Mucosa of rectum (tissue), 2 donors: ENCODE data around the gene NOL3.
"Not testable (repeated sequence)": the region's sequence is repeated elsewhere in the genome, so short reads cannot be mapped to it uniquely, and the experiment has no call there.

Experiments used
- H3K27ac ChIP-seq, 2 donors: one replicate each; pipeline ENCODE4 v1.7.0; 2013; ENCODE audit warnings: inconsistent platforms in 2 of 2, low read depth in 2 of 2, low read length in 2 of 2
- H3K27me3 ChIP-seq, 2 donors: one replicate each; pipeline ENCODE4 v1.7.0; 2013; ENCODE audit warnings: low read length in 2 of 2; ENCODE audit not compliant: control insufficient read depth in 2 of 2, insufficient read depth in 2 of 2
- H3K36me3 ChIP-seq, 2 donors: one replicate each; pipeline ENCODE4 v1.7.0; 2013; ENCODE audit warnings: low read length in 2 of 2; ENCODE audit not compliant: control insufficient read depth in 2 of 2, insufficient read depth in 2 of 2
- H3K4me1 ChIP-seq, 2 donors: one replicate each; pipeline ENCODE4 v1.7.0; 2013; ENCODE audit warnings: low read length in 2 of 2, mild to moderate bottlenecking in 1 of 2; ENCODE audit not compliant: control insufficient read depth in 2 of 2, insufficient read depth in 2 of 2
- H3K4me3 ChIP-seq, 2 donors: one replicate each; pipeline ENCODE4 v1.7.0; 2013; ENCODE audit warnings: low read length in 2 of 2
- H3K9ac ChIP-seq, 2 donors: one replicate each; pipeline ENCODE4 v1.7.0; 2013; ENCODE audit warnings: low read length in 2 of 2, low read depth in 1 of 2, mild to moderate bottlenecking in 1 of 2
- H3K9me3 ChIP-seq, 2 donors: one replicate each; pipeline ENCODE4 v1.7.0; 2013; ENCODE audit warnings: low read length in 2 of 2; ENCODE audit not compliant: control insufficient read depth in 2 of 2
- donor health status: healthy.
- donor health status: Normal muscosa, but diverticular disease.

The NOL3 gene

GRCh38 chr16:67170168-67170948 lies at the start of gene NOL3:
Gene NOL3 (plus strand): TSS chr16:67170538.
- H3K27me3 ChIP-seq, result peaks cover 4 to 5% of the 10 kb centered on the region in 2 donors

DNA sequence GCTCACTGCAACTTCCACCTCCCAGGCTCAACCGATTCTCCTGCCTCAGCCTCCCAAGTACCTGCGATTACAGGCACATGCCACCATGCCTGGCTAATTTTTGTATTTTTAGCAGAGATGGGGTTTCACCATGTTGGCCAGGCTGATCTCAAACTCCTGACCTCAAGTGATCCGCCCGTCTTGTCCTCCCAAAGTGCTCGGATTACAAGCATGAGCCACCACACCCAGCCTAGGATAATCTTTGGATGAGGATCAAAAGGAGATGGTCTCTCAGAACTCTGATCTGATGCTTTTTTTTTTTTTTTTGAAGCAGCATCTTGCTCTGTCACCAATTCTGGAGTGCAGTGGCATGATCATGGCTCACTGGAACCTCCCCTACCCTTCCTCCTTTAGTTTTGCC lies 47.5 kb upstream of the NOL3 start:
- H3K36me3 ChIP-seq, result peaks cover 24 to 48% of the 10 kb centered on the region in 2 donors
- H3K9me3 ChIP-seq, result not testable (repeated sequence)

More at GRCh38 chr16:67170168-67170948, at the start of gene NOL3:
- H3K9ac ChIP-seq, result peak within 1 kb of the TSS; percentile 68 to 72
- peak within 1 kb of the TSS; percentile 79 for H3K27ac ChIP-seq
- H3K36me3 ChIP-seq, result no peaks in the 10 kb centered on the region
- H3K9me3 ChIP-seq, result no peaks in the 10 kb centered on the region
- peaks cover 37 to 40% of the 10 kb centered on the region in 2 donors for H3K4me1 ChIP-seq
- H3K4me3 ChIP-seq, result peak within 1 kb of the TSS; percentile 61 to 67

DNA sequence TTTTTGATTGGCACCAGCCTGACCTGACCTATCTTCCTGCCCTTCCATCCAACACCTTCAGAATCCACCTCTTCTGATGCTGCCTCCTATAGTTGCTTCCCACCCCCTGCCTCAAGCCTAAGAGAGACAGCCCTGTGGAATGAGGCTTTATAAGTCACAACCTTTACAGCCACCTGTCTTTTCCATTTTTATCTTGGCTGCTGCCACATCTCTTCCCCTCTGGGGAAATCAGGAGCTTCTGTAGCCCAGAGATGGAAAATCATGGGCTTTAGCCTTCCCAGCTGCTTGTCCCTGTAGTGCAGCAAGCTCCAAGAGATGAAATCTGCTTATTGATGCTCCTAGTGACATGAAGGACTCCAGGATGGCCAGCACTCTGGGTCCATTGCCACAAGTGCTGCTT lies 41.9 kb upstream of the NOL3 start:
- Histone ChIP-seq H3K9me3 (no peaks in the 10 kb centered on the region), H3K4me1 (no peaks in the 10 kb centered on the region), H3K9ac (no peak overlapping the region), H3K36me3 (peaks cover 30 to 54% of the 10 kb centered on the region in 2 donors), H3K27me3 (no peaks in the 10 kb centered on the region), H3K4me3 (no peak overlapping the region), H3K27ac (no peak overlapping the region)

More for the DNA sequence above, 47.5 kb upstream of the NOL3 start:
- H3K27me3 ChIP-seq, H3K9ac ChIP-seq, H3K4me3 ChIP-seq, H3K27ac ChIP-seq, H3K4me1 ChIP-seq: not testable (repeated sequence)

GRCh38 chr16:67128887-67129286 lies 41.5 kb upstream of the NOL3 start:
- Histone ChIP-seq H3K4me1 (no peaks in the 10 kb centered on the region), H3K4me3 (no peak overlapping the region), H3K27ac (no peak overlapping the region), H3K9me3 (no peaks in the 10 kb centered on the region), H3K36me3 (peaks cover 29 to 50% of the 10 kb centered on the region in 2 donors), H3K27me3 (no peaks in the 10 kb centered on the region), H3K9ac (no peak overlapping the region)

DNA sequence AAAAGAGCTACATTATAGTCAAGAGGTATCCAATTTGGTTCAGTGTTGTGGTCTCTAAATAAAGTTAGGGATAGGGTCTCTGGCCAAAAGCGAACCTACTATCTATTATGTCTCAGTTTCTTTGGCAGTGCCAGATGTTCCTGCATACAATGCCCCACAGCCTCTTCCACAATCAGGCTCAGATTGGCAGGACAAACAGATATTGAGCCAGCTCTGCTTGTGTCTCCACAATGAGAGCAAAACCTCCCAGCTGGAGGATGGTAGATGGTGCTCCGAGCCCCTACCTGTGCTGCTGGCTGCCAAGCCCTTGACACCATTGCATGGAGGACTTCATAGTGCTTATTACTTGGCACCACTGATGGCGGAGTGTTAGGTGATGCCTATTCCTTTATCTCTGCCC lies 40.9 kb upstream of the NOL3 start:
- no peaks in the 10 kb centered on the region for H3K9me3 ChIP-seq
- H3K36me3 ChIP-seq, result peaks cover 29 to 50% of the 10 kb centered on the region in 2 donors
- H3K4me3 ChIP-seq, result no peak overlapping the region
- H3K9ac ChIP-seq, result no peak overlapping the region
- H3K4me1 ChIP-seq, result no peaks in the 10 kb centered on the region
- H3K27ac ChIP-seq, result no peak overlapping the region
- H3K27me3 ChIP-seq, result no peaks in the 10 kb centered on the region

DNA sequence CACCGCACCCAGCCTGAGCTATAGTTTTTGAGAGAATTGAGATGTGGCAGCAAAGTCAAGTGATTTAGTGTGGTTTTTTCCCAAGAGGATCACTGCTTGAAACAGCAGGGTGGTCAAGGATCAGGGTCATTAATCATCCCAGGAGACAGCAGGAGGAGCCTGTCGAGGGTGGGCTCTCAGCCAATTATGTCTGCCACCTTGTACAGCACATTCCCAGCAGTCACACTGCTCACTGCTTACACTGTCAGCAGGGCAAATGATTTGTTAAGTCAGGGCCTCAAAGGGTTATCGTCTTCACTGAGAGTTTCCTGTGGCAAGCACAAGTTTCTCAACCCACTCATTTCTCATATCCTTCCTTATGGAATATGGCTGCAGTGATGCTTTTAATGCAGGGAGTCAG lies 32.7 kb upstream of the NOL3 start:
- peaks cover 44 to 69% of the 10 kb centered on the region in 2 donors for H3K36me3 ChIP-seq
- H3K4me3 ChIP-seq, result no peak overlapping the region
- H3K9ac ChIP-seq, result no peak overlapping the region
- H3K9me3 ChIP-seq, result no peaks in the 10 kb centered on the region
- H3K4me1 ChIP-seq, result no peaks in the 10 kb centered on the region
- no peaks in the 10 kb centered on the region for H3K27me3 ChIP-seq
- no peak overlapping the region for H3K27ac ChIP-seq

DNA sequence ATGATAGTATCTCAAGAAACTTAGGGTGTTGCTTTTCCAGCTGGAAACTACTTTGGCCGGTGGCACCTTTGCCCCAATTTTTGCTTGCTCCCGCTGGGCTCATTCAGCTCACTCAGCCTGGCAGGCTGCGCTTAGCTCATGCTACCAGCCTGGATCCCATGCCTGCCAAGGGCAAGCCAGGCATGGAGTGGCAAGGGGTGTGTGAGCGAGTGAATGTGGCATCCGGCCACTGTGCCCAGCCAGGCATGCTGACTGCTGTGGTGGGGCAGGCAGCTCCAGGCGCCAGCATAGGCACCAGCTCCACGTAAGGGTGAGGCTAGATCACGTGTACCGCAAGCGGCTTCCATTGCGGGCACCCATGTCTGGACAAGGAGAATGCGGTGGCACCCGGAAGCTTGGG lies 28.9 kb upstream of the NOL3 start:
- peaks cover 57 to 77% of the 10 kb centered on the region in 2 donors for H3K36me3 ChIP-seq
- H3K27me3 ChIP-seq, result no peaks in the 10 kb centered on the region
- no peaks in the 10 kb centered on the region for H3K9me3 ChIP-seq
- H3K9ac ChIP-seq, result no peak overlapping the region
- no peaks in the 10 kb centered on the region for H3K4me1 ChIP-seq
- no peak overlapping the region for H3K4me3 ChIP-seq
- H3K27ac ChIP-seq, result no peak overlapping the region

DNA sequence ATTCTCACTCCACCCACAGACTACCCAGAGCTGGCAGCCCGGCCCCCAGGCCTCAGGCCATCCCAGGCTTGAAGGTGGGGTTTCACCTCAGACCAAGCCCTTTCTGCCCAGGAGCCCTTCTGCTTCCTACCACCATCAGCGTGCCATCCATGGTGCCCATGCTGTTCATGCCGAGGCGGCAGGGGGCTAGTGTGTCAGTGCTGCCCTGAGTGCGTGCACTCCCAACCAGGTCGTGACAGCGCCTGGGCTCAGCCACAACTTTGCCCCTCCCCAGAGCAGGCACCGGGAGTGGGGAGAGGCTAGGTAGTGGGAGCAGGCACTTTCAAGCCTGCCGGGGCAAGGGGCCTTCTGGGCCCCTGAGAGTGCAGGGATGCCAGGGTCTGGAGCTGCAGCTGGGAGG lies 28.0 kb upstream of the NOL3 start:
- Histone ChIP-seq H3K4me1 (no peaks in the 10 kb centered on the region), H3K27ac (no peak overlapping the region), H3K27me3 (no peaks in the 10 kb centered on the region), H3K9ac (no peak overlapping the region), H3K9me3 (no peaks in the 10 kb centered on the region), H3K36me3 (peaks cover 67 to 82% of the 10 kb centered on the region in 2 donors), H3K4me3 (no peak overlapping the region)

DNA sequence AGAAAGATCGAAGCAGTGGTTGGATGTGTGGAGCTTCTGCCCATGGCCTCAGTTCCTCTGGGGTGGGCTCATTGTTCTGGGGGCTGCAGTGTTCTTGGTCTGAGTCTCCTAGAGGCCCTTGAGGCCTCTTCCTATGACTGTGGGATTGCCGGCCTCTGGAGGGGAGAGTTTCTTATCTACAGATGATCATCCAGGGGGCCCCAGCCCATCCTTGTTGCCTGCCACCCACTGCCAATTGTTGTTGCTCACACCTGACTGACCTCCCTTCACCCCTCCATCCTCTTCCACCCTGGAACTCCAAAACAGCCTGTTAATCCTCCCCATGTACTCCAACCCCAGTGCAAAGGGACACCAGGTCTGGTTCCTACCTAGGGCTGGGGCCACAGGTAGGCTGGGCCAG lies 25.4 kb upstream of the NOL3 start:
- Histone ChIP-seq H3K4me3 (no peak overlapping the region), H3K27ac (no peak overlapping the region), H3K36me3 (peaks cover 65 to 77% of the 10 kb centered on the region in 2 donors), H3K27me3 (no peaks in the 10 kb centered on the region), H3K9ac (no peak overlapping the region), H3K9me3 (no peaks in the 10 kb centered on the region), H3K4me1 (no peaks in the 10 kb centered on the region)

DNA sequence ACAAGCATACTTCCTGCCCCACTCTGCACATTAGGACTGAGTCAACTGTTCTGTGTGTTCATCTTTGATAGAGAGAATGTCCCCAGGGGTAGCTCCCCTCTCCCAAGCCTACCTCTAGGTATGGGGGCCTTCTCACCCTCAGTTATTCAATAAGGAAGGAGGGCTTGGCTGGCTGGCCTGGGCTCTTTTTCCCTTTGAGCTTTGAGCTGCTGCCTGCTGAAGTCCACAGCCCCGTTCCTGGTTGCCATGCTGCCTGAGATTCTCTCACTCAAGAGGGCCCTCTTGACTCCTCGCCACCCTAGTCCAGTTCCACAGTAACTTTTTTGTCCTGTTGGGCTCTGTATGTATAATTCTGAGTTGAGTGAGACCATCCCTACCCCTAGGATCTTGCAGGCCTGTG lies 24.6 kb upstream of the NOL3 start:
- H3K27me3 ChIP-seq, result no peaks in the 10 kb centered on the region
- H3K36me3 ChIP-seq, result peaks cover 58 to 69% of the 10 kb centered on the region in 2 donors
- no peak overlapping the region for H3K9ac ChIP-seq
- no peaks in the 10 kb centered on the region for H3K9me3 ChIP-seq
- no peak overlapping the region for H3K4me3 ChIP-seq
- H3K4me1 ChIP-seq, result peaks cover 2 to 4% of the 10 kb centered on the region in 2 donors
- H3K27ac ChIP-seq, result no peak overlapping the region
